ENCODE measurements around the gene TSR3.

TSR3 gene

DNA sequence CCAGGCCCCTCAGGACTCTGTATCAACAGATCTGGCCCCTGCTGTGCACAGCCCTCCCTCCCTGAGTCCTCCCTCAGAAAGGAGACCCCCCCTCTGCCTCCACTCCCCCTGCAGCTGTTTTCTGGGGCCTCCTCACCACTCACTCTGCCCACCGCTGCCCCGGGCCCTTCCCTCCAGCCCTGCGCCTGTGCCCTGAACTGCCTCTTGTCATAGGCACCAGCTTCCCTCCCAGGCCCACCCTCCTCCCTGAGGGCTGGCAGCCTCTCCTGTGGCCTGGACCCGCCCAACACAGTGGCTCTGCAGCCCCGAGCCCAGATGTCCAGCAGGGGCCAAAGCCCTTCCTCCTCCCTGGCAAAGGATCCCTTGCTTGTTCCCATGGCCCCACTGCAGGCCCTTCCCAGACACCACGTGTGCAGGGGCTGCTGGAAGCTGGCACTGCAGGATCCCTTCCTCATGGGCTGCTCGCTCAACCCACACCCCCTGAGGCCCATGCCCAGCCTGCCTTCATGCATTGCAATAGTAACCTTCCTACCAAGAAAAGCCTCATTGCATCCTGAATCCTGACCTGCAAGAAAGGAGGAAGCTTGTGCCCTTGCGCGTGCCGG is 25.8 kb upstream of the TSR3 start:
- DNase-seq: no peak

DNA sequence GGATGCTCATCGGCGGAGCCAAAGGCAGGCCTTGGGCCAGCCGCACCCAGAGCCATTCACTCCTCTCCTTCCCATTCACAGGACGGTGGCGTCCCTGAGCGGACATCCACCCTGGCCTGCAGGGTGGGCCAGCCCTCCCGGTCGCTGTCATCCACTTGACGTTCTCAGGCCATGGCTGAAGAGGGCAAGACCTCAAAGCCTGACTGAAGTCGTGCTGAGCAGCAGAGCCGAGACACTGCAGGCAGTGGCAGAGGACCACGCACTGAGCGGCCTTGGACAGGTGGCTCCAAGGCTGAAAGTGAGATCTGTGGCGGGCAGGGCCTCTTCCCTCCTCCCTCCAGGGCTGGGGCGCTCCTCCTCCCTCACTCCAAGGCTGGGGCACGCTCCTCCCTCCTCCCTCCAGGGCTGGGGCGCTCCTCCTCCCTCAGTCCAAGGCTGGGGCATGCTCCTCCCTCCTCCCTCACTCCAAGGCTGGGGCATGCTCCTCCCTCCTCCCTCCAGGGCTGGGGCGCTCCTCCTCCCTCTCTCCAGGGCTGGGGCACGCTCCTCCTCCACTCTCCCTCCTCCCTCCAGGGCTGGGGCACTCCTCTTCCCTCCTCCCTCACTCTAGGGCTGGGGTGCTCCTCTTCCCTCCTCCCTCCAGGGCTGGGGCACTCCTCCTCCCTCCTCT is 24.2 kb upstream of the TSR3 start:
- DNase-seq: no peak

DNA sequence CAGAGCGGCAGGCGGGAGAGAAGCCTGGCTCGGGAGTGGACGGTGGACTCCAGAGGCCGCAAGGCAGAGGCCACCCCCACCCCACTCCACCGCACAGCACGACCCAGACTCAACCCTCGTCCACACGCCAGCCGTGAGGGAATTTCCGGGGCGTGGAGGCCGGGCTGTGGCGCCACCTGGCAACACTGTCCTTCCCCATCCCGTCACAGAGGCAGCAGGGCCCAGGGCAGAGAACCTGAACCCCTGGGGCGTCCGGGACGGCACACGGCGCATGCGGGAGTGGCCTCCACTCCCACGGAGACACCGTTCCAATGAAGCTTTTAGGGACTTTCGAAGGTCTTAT is 23.6 kb upstream of the TSR3 start:
- DNase-seq: no peak

GRCh38 chr16:1374418-1375297 is 23.0 kb upstream of the TSR3 start:
- DNase-seq: no peak

DNA sequence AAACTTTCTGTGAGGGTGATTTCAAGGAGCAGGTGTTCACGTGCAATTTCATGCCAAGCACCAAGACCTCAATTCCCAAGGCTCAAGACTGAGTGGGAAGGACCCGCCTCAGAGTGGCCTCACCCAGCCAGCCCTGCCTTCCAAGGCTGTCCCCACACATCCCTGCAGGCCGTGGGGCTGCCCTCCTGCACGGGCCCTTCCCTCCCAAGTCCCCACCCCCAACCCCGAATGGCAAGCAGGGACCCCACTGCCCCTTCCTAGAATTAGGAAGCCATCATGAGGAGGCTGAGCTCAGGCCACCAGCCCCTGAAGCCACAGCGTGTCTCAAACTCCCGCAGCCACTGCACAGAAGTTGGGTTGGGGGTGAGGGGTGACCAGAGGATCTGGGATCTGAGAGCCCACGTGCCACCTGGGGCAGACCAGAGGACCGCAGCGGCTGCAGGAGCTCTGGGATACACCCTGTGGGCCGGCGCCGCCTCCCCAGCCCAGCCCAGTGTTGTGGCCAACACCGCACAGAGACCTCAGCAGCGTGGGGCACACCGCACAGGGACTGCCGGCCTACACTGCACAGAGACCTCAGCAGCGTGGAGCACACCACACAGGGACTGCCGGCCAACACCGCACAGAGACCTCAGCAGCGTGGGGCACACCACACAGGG is 20.7 kb upstream of the TSR3 start:
- no peak for DNase-seq

DNA sequence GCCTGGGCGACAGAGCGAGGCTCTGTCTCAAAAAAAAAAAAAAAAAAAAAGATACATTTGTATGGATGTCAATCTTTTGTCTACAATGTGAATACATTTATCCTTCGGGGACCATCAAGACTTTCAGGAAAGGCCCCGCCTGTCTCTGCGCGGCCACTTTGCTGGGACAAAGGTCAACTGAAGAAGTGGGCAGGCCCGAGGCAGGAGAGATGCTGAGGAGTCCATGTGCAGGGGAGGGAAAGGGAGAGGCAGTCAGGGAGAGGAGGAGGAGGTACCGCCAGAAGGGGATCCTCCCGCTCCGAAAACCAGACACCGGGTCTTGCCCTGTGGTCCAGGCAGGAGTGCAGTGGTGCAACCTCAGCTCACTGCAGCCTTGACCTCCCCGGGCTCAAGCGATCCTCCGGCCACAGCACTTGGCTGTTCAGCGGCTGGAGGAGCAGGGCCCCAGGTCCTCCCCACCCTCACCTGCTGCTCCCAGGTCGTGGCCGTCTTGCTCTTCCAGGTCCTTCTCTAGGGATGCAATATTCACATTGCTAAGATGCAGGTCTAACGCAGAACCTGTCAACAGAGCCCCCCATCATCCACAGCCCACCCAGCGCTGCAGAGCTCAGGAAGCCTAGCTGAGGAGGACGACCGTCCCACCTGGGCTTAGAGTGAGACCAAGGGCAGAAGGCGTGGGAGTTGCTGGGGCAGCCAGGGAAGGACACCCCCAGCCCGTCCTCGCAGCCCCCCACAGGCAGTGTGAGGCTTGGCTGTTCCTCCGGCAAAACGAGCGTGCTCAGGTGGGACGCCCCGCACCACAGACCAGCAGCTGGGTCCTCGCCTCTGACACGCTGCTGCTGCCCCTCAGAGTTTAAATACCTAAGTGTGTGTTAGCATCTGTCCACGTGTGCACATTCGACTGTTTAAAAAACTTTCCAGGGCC is 19.6 kb upstream of the TSR3 start:
- DNase-seq: no peak

GRCh38 chr16:1367486-1368174 is 16.0 kb upstream of the TSR3 start:
- no peak for DNase-seq

DNA sequence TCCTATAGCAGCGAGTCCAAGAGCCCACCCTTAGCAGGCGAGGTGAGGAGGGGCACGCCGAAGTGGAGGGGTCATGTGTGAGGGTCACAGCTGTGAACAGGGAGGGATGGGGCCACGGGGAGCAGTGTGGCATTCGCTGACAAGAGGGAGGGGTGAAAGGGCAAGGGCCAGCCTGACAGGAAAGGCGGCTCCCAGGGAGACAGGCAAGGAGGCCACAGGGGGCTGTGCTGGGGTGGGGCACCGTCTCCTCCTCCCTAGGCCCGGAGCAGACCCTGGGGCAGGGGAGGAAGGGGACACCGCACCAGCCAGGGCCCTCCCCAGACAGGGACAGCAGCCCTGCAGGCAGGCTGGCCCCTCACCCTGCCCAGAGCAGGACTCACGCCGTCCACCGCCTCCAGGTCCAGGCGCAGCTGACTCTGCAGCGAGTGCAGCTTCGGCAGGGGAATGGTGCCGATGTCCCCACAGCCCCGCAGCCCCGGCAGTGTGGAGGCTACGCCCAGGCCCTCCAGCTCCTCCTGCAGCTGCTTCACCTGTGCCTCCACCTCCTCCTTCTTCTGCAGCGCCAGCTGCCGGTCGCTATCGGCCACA is 15.1 kb upstream of the TSR3 start:
- DNase-seq: no peak

DNA sequence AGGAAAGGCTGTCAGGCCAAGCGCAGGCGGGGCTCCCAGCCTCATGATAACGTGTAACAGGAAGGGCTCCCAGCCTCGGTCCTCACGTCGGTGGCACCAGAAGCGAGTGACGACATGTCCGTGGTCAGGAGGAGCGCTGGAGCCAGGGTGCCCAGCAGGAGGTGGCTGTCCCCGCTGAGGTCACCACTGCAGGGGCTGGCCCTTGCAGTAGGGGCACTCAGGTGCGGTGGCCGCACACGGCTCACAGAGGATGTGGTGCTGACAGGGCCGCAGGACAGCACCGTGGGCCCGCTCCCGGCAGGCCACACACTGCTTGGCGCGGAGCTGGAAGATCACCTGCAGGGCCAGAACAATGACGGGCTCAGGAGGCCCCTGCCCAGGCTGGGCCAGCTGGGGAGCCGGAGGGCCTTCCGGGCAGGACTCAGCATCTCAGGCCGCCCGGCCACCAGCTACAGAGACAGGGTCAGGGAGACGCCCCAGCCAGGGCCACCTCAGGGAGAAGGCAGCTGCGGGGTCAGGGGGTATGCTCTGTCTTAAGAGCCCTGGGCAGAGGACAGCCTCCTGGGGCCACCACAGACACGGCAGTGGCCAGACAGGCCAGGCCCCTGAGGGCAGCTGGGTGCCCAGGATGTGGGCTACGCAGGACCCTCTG is 14.5 kb upstream of the TSR3 start:
- DNase-seq: no peak

- no peak for DNase-seq
These were observed 12.8 kb upstream of the TSR3 start for GRCh38 chr16:1364510-1364909.

- DNase-seq: no peak
These were observed 11.9 kb upstream of the TSR3 start for GRCh38 chr16:1363501-1364041.

DNA sequence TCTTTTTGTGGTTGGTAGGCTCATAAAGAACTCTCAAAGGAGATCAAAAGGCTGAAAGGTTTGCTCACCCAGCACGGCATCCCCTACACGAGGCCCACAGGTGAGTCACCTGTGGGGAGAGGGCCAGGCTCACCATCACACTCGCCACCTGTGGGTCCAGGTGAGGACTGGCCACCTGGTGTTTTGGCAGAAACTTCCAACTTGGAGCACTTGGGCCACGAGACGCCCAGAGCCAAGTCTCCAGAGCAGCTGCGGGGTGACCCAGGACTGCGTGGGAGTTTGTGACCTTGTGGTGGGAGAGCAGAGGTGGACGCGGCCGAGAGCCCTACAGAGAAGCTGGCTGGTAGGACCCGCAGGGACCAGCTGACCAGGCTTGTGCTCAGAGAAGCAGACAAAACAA is 11.1 kb upstream of the TSR3 start:
- DNase-seq: no peak

DNA sequence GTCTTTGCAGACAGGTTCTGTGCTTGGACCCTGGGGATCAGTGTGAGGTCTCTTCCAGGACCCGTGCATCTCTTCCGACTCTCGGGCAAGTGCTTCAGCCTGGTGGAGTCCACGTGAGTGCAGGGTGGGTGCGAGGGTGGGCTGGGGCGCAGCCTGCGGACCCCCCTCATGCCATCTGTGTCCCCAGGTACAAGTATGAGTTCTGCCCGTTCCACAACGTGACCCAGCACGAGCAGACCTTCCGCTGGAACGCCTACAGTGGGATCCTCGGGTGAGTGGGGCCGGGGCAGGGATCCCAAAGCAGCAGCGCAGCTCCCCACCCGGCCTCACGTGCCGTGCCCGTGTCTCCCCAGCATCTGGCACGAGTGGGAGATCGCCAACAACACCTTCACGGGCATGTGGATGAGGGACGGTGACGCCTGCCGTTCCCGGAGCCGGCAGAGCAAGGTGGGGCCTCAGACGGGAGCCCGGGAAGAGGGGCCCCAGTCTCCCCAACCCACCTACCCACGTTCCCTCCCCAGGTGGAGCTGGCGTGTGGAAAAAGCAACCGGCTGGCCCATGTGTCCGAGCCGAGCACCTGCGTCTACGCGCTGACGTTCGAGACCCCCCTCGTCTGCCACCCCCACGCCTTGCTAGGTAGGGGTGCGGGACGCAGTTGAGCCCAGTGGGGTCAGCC is 10.1 kb upstream of the TSR3 start:
- DNase-seq: no peak

- no peak for DNase-seq
These were observed 6.4 kb upstream of the TSR3 start for GRCh38 chr16:1357906-1358566.

DNA sequence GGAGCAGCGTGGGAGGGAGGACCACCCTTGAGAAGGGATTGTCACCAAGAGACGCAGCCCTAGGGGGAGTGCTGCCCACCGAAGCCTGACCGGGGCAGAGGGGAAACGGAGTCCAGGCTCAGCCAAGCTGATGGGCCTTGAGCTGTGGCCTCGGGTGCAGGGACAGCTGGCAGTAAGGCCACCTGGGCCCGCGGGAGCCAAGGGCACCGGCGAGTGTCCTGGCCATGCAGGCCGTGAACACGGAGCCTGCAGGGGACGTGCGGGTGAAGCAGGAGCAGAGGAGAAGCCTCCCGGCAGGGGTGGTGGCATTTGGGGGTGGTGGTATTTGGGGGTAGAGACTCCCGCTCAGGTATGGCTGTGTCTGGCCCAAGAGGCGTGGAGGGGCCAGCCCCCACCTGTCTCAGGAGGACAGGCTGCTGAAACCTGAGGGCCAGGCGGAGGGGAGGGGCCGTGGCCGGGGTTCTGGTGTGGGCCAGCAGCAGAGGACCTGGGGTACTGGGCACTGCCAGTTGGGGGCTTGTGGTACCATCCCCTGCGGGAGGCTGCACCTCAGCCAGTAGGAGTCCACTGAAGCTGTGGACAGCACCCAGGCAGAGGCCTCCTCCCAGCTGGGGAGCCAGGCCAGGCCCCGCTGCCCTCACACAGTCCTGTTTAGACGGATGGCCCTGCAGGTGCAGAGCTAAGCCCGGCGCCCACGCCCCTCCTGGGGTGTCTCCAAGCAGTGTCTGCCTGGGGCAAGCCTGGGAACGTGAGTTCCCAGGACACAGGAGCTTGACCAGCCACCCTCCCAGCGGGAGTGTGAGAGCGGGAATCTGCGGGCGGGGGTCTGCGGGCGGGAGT is 4.6 kb upstream of the TSR3 start:
- no peak for DNase-seq

DNA sequence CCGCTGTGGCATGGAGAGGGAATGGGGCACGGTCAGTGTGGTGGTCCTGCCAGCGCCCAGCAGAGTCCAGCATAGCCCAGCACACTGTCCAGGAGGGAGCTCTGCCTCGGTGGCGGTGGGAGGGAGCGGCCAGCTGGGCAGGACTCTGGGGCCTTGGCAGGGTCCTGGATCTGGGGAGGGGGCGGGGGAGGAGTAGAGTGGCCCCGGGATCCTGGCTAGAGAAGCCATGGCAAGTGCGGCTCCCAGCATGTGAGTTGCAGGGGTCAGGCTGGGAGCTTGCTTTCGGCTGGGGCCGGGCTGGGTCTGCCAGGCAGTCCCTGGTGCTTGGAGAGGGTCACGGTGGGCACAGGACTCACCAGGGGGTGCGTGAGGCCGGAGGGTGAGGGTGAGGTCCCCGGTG is 3.9 kb upstream of the TSR3 start:
- DNase-seq: no peak

DNA sequence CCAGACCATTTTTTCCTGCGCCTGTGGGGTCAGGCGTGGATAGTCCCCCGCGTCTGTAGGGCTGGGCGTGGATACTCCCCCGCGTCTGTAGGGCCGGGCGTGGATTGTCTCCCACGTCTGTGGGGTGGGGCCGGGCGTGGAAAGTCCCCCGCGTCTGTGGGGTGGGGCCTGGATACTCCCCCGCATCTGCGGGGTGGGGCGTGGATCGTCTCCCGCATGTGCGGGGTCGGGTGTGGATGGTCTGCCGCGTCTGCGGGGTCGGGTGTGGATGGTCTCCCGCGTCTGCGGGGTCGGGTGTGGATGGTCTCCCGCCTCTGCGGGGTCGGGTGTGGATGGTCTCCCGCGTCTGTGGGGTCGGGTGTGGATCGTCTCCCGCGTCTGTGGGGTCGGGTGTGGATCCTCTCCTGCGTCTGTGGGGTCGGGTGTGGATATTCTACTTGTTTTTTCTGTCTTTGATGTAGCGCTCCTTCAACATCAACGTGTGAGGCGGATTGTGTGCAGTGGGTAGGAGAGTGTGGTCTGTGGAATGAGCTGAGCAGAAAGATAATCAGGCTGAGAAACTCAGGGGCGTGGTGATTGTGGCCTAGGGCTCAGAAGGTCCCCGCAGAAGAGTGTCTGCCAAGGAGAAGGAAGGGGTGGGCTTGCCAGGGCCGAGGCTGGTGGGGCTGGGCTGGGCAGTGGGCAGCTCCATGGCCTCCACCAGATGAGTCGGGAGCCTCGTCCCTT is 3.3 kb upstream of the TSR3 start:
- DNase-seq: no peak

DNA sequence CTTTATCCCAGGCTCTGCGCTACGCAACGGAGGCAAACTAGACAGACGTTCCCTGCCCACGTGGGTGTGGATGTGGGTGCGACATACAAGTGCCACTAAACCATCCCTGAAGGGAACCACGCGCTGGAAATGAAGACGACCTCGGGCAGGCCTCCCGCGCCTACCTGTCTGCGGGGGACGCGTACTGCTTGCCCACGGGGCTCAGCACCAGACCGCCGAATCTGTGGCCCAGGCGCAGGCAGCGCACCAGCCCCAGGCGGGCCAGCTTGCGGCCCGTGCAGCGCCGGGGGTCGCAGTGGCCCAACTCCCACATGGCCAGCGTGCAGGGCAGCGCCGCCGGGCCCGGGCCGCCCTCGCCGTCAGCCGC is 480 bp downstream of the TSR3 start:
- no peak for DNase-seq
